HG03521 (cell line): ENCODE results near the gene OR56A5.
A peak's percentile ranks its signal among the peaks of the same experiment; 100 is the strongest.

Experiments used
- ATAC-seq: cut with Tn5 transposase; IDR thresholded peaks from one replicate; pipeline ENCODE4 v1.9.1; 2021; ENCODE audit warnings: mild to moderate bottlenecking, moderate library complexity; ENCODE audit not compliant: unreplicated experiment

OR56A5 gene

DNA sequence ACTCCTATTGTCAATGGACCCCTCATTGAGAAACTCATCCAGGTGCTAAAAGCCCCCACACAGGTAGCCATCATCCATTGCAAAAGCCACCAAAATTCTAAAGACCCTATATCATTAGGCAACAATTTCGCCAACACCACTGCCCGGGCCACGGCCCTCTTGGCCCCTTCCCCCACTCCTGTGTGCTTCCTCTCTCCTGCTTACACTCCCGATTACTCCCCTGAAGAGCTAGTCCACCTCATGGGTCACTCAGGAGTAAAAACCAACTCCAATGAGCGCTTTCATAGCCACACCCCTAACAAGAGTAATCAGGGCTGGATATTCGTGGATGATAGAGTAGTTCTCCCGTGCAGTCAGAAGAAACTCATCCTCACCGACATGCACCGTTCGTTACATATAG lies 35.2 kb downstream of the OR56A5 start:
- no peak for ATAC-seq

DNA sequence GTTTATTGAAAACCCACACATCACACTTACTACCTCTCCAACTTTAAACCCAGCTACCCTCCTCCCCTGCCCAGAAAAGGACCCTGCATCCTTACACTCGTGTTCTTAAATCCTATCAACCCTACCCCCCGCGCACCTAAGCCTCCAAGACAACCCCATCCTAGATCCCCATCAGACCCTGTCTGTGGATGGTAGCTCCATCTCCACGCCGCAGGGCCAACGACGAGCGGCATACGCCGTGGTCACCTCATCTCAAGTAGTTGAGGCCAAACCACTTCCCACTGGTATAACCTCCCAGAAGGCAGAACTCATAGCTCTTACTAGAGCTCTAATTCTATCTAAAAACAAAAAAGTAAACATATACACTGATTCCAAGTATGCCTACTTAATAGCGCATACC lies 35.6 kb downstream of the OR56A5 start:
- no peak for ATAC-seq

DNA sequence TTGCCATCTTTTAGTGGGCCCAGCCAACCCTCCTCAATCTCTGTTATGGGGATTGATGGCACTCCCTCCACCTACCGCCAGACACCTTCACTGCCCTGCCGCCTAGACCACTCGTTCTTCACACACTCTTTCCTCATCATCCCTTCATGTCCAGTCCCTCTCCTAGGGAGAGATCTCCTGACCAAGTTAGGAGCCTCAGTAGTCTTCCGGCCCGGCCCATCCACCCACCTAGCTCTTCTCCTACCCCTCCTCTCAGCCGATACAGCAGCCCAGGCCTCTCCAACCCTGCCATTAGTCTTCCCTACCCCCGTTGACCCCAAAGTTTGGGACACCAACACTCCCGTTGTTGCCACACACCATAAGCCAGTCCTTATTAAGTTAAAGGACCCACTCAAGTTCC lies 37.2 kb downstream of the OR56A5 start:
- ATAC-seq, result no peak

DNA sequence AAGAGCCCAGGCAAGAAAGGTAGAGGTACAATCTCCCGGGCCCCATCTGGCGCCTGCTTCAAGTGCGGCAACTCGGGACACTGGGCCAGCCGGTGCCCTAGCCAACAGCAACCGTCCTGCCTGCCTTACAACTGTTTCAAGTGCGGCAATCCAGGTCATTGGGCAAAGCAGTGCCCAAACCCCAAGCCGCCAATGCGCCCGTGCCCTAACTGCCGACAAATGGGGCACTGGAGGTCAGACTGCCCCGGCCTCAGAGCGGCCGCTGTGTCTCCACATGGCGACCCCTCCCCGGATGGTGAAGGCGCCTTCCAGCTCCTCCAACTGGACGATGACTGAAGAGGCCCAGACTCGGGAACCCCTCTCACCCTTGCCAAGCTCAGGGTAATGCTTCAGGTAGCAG lies 37.7 kb downstream of the OR56A5 start:
- ATAC-seq, result no peak

DNA sequence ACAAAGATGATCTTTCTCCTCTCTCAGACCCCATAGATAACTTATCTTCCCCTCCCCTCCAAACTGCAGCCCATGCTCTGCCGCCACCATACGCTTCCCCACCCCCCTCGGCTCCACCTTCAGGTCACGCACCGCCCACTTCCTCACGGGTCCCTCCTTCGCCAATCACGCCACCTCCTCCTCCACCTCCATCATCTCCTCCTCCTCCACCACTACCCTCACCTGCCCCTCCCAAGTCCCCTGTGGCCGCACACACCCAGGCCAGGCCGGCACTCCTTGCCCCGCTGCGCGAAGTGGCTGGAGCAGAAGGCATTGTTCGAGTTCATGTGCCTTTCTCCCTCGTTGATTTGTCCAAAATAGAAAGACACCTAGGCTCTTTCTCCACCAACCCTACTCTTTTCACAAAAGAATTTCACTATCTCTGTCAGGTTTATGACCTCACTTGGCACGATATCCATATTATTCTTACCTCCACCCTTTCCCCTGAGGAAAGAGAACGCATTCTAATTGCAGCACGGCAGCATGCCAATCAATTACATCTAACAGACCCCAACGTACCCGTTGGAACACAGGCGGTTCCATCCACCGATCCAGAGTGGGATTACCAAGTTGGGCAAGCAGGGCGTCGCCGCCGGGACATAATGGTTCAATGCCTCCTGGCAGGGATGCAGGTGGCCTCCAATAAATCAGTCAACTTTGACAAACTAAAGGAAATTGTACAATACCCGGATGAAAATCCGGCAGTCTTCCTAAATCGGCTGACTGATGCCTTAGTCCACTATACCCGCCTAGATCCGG lies 38.5 kb downstream of the OR56A5 start:
- ATAC-seq, result no peak

DNA sequence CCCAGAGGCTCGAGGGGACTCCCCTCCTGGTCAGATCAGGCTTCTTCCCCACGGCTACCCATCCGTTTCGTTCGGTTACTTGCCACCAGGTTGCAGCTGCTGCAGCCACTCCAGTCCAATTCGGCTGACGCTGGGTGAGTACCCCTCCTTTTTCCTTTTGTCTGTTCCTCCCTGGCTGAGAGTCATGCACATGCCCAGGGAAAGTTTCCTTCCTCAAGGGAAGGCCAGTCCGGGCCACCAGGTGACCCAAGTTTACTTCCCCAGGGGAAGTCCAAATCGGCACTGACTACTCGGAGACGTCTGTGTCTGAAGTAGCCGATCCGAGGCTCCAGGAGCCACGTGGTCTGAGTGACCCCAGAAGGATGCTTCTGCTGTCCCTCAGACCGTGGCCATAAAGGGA lies 39.5 kb downstream of the OR56A5 start:
- no peak for ATAC-seq

DNA sequence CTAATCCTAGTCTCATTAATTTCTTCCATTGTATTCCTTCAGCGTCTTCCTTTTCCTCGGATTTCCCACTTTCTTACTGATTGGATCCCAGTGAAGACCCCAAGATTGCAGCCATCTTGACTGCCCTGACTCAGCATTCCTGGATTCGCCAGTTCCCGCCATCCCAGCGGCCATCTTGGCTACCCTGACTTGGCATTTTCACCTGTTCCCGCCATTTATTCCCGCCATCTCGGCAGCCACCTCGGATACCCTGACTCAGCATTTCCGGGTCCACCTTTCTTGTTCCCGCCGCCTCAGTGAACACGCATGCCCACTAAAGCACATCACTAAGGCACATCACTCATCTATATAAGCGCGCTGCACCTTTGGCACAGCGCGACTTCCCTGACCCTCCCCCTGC lies 40.0 kb downstream of the OR56A5 start:
- no peak for ATAC-seq

DNA sequence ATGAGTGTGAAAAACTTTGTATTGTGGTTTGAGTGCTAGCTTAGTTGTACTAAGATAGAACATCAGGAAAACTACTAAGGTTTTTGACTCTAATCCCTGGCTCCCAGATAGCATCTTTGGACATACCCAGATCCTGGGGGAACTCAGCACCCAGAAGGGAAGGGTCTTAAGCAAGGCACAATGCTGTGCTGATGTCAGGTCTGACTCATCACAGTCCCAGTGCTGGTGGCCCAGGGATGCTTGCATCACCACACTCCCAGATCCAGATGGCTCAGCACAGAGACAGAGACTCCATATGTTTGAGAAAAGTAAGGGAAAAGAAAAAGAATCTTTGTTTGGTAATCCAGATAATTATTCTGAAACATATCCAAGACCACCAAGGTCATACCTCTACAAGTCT lies 44.5 kb downstream of the OR56A5 start:
- no peak for ATAC-seq

DNA sequence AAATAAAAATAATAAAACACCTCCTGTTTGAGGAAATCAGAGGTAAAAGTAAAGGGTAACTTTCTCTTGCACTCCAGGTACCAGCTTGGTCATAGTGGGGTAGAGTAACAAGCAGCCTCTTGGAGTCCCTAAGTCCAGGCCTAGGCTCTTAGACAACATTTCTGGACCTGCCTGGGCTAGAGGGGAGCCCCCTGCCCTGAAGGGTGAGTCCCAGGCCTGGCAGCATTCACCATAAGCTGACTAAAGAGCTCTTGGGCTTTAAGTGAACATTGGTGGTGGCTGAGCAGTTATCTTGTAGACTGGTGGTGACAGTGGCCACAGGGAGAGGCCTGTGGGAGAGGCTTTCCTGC lies 44.9 kb downstream of the OR56A5 start:
- no peak for ATAC-seq

DNA sequence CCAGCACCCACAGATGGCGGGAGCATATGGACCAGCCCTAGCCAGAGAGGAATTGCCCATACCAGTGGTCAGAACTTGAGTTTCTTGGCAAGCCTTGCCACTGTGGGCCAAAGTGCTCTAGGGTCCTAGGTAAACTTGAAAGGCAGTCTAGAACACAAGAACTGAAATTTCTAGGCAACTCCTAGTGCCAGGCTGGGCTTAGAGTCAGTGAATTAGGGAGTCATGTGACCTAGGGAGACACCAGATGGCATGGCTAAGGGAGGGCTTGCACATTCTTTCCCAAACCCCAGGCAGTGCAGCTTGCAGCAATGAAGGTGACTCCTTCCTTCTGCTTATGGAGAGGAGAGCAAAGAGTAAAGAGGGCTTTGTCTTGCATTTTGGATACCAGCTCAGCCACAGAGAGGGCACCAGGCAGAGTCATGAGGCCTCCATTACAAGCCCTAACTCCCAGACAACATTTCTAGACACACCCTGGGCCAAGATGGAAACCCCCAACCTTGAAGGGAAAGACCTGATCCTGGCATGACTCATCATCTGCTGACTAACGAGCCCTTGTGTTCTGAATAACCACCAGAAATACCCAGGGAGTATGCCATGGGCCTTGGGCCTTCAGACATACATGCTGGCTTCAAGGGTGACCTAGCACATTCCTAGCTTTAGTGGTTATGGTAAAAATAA lies 45.4 kb downstream of the OR56A5 start:
- ATAC-seq, result peak; percentile 48
